IPS-18a (cell line): ENCODE measurements around the gene PYGB.
"Not testable (repeated sequence)": the region's sequence is repeated elsewhere in the genome, so short reads cannot be mapped to it uniquely, and the experiment has no call there.

Experiments
- H3K27ac ChIP-seq: one replicate; pipeline ENCODE4 v1.5.1; 2013; ENCODE audit warnings: low read length
- H3K27me3 ChIP-seq: one replicate; pipeline ENCODE4 v1.6.1; 2013; ENCODE audit warnings: mild to moderate bottlenecking, low read length; ENCODE audit not compliant: control insufficient read depth, insufficient read depth
- H3K36me3 ChIP-seq: one replicate; pipeline ENCODE4 v1.6.1; 2013; ENCODE audit warnings: low read depth, low read length; ENCODE audit not compliant: control insufficient read depth
- H3K4me1 ChIP-seq: one replicate; pipeline ENCODE4 v1.6.1; 2013; ENCODE audit warnings: low read depth, low read length; ENCODE audit not compliant: control insufficient read depth
- H3K4me3 ChIP-seq: one replicate; pipeline ENCODE4 v1.5.1; 2013; ENCODE audit warnings: low read length
- H3K9ac ChIP-seq: one replicate; pipeline ENCODE4 v1.6.1; 2013; ENCODE audit warnings: mild to moderate bottlenecking, low read length, moderate library complexity
- H3K9me3 ChIP-seq: one replicate; pipeline ENCODE4 v1.6.1; 2013; ENCODE audit warnings: low read depth, low read length; ENCODE audit not compliant: control insufficient read depth

PYGB gene

GRCh38 chr20:25256226-25256859, 8.5 kb downstream of the PYGB start:
- H3K36me3 ChIP-seq: no peaks in the 10 kb centered on the region
- H3K9ac ChIP-seq: no peak overlapping the region
- H3K27ac ChIP-seq: no peak overlapping the region
- no peaks in the 10 kb centered on the region for H3K4me1 ChIP-seq
- H3K4me3 ChIP-seq: no peak overlapping the region
- H3K9me3 ChIP-seq: no peaks in the 10 kb centered on the region
- H3K27me3 ChIP-seq: no peaks in the 10 kb centered on the region

GRCh38 chr20:25257130-25257529, 9.2 kb downstream of the PYGB start:
- Histone ChIP-seq H3K9ac (no peak overlapping the region), H3K36me3 (no peaks in the 10 kb centered on the region), H3K4me3 (no peak overlapping the region), H3K27ac (no peak overlapping the region), H3K9me3 (no peaks in the 10 kb centered on the region), H3K27me3 (no peaks in the 10 kb centered on the region), H3K4me1 (no peaks in the 10 kb centered on the region)

GRCh38 chr20:25257756-25258475, 10.0 kb downstream of the PYGB start:
- Histone ChIP-seq H3K9ac (no peak overlapping the region), H3K9me3 (no peaks in the 10 kb centered on the region), H3K27me3 (no peaks in the 10 kb centered on the region), H3K4me1 (no peaks in the 10 kb centered on the region), H3K4me3 (no peak overlapping the region), H3K27ac (no peak overlapping the region), H3K36me3 (no peaks in the 10 kb centered on the region)

- Histone ChIP-seq H3K27me3 (no peaks in the 10 kb centered on the region), H3K27ac (no peak overlapping the region), H3K4me3 (no peak overlapping the region), H3K36me3 (no peaks in the 10 kb centered on the region), H3K9ac (no peak overlapping the region), H3K9me3 (no peaks in the 10 kb centered on the region), H3K4me1 (no peaks in the 10 kb centered on the region)
Measured at GRCh38 chr20:25258476-25258805, 10.6 kb downstream of the PYGB start.

GRCh38 chr20:25258828-25259227, 10.9 kb downstream of the PYGB start:
- Histone ChIP-seq H3K9ac (no peak overlapping the region), H3K27ac (no peak overlapping the region), H3K4me1 (no peaks in the 10 kb centered on the region), H3K36me3 (no peaks in the 10 kb centered on the region), H3K9me3 (no peaks in the 10 kb centered on the region), H3K27me3 (no peaks in the 10 kb centered on the region), H3K4me3 (no peak overlapping the region)

GRCh38 chr20:25259358-25259757, 11.5 kb downstream of the PYGB start:
- no peak overlapping the region for H3K4me3 ChIP-seq
- no peaks in the 10 kb centered on the region for H3K36me3 ChIP-seq
- no peaks in the 10 kb centered on the region for H3K9me3 ChIP-seq
- H3K9ac ChIP-seq: no peak overlapping the region
- H3K4me1 ChIP-seq: no peaks in the 10 kb centered on the region
- no peak overlapping the region for H3K27ac ChIP-seq
- no peaks in the 10 kb centered on the region for H3K27me3 ChIP-seq

- no peak overlapping the region for H3K27ac ChIP-seq
- H3K36me3 ChIP-seq: no peaks in the 10 kb centered on the region
Measured at GRCh38 chr20:25259788-25260254, 11.9 kb downstream of the PYGB start.

GRCh38 chr20:25260770-25261437, 13.0 kb downstream of the PYGB start:
- not testable (repeated sequence) for H3K4me3 ChIP-seq, H3K9ac ChIP-seq, H3K27ac ChIP-seq, H3K9me3 ChIP-seq, H3K27me3 ChIP-seq, H3K4me1 ChIP-seq, H3K36me3 ChIP-seq

More at GRCh38 chr20:25259788-25260254, 11.9 kb downstream of the PYGB start:
- no peak overlapping the region for H3K4me3 ChIP-seq
- H3K9me3 ChIP-seq: no peaks in the 10 kb centered on the region
- H3K9ac ChIP-seq: no peak overlapping the region
- H3K27me3 ChIP-seq: no peaks in the 10 kb centered on the region
- no peaks in the 10 kb centered on the region for H3K4me1 ChIP-seq

- no peak overlapping the region for H3K4me3 ChIP-seq
- H3K9ac ChIP-seq: no peak overlapping the region
- H3K27me3 ChIP-seq: no peaks in the 10 kb centered on the region
- no peaks in the 10 kb centered on the region for H3K9me3 ChIP-seq
- peaks cover 26% of the 10 kb centered on the region for H3K36me3 ChIP-seq
- no peaks in the 10 kb centered on the region for H3K4me1 ChIP-seq
- no peak overlapping the region for H3K27ac ChIP-seq
Measured at GRCh38 chr20:25269057-25269832, 21.4 kb downstream of the PYGB start.

- Histone ChIP-seq H3K27me3 (no peaks in the 10 kb centered on the region), H3K27ac (no peak overlapping the region), H3K9me3 (no peaks in the 10 kb centered on the region), H3K4me1 (no peaks in the 10 kb centered on the region), H3K4me3 (no peak overlapping the region), H3K9ac (no peak overlapping the region), H3K36me3 (peaks cover 26% of the 10 kb centered on the region)
Measured at GRCh38 chr20:25269833-25270170, 21.9 kb downstream of the PYGB start.

- Histone ChIP-seq H3K4me3 (no peak overlapping the region), H3K4me1 (no peaks in the 10 kb centered on the region), H3K27me3 (no peaks in the 10 kb centered on the region), H3K9me3 (no peaks in the 10 kb centered on the region), H3K36me3 (peaks cover 30% of the 10 kb centered on the region), H3K9ac (no peak overlapping the region), H3K27ac (no peak overlapping the region)
Measured at GRCh38 chr20:25270829-25271251, 23.0 kb downstream of the PYGB start.
